HG02610 (cell line): ENCODE data around the gene ZNF385B.
"Not testable (repeated sequence)": the region's sequence is repeated elsewhere in the genome, so short reads cannot be mapped to it uniquely, and the experiment has no call there.

Experiments
- ATAC-seq: cut with Tn5 transposase; IDR thresholded peaks from one replicate; pipeline ENCODE4 v1.9.1; 2021; ENCODE audit warnings: mild to moderate bottlenecking, moderate library complexity; ENCODE audit not compliant: unreplicated experiment

Gene ZNF385B

DNA sequence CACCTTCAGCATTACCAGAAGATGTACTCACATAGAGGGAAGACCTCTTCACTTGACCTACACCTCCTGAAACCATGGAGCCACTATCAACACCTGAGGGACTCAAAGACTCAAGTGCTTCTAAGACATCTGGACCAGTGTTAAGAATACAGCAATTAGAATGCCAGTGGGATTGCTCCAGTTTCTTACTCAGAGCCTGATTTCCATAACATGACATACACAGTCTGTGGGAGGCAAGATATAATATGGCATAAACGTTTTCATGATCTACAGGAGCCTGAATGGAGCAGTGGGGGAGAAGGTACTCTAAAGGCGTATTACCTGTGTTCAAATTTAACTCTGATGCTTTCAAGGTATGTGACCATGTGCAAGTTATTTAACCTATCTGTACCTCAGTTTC is 57.2 kb downstream of the ZNF385B start:
- no peak for ATAC-seq

GRCh38 chr2:179802051-179802882 is 59.1 kb downstream of the ZNF385B start:
- ATAC-seq: no peak

DNA sequence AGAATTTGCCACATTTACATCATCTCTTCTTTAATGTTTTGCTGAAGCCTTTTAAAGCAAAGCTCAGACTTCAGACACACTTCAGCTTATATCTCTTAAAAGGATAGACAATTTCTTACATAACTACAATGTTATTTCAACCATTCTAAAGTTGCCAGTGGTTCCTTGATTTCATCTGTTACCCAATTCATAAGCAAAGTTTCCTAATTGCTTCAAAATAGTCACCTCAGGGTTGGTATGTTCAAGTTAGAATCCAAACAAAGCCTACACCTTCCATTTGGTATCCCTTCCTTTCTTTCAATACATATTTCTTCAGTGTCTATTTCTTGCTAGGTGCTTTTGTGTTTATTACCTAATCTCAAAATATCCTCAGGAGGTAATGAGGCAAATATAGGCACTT is 60.6 kb downstream of the ZNF385B start:
- ATAC-seq: no peak

GRCh38 chr2:179796213-179797007 is 65.0 kb downstream of the ZNF385B start:
- no peak for ATAC-seq

GRCh38 chr2:179793902-179794301 is 67.5 kb downstream of the ZNF385B start:
- no peak for ATAC-seq

- ATAC-seq: no peak
Measured at GRCh38 chr2:179793238-179793637, 68.2 kb downstream of the ZNF385B start.

DNA sequence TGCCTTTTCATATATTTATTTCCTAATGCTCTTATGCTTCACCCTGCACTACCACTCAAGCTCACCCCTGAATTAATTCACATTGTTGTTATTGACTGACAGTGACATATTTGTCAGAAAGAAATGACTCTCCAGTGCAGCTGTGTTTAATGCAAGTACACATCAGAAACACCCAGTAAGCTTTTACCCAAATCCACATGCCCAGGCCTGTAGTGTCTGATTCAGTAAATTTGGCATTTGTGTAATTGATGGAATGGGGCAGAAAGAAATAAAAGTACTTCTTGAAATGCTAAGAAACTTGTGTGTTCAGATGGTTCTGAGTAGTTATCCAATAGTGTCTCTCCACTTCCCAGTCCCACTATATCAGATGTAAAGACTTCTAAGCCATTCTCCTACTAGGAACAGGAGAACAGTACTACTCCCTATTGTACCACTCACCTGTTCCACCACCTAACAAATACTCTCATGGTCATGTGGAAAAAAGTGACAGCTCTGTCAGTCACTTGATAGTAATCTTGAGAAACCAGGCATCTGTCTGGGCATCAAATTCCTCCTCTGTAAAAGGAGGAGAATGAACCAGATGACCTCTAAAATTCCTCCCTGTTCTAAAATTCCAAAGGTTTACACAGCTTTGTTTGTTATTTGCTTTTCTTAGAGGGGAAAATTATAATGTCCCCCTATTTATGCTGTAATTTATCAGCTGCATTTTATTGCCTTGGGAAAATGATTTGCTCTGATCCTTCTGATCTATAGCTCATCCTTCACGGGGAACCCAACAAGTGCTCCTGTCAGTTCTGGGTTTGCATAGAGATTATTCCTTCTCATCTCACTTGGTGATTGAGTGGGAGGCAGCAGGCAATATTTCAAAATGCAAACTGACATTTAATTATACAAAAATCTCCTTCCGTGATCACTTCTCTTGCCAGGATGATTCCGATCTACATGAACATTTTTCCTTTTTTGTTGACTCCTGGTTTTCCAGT is 70.9 kb downstream of the ZNF385B start:
- ATAC-seq: no peak

DNA sequence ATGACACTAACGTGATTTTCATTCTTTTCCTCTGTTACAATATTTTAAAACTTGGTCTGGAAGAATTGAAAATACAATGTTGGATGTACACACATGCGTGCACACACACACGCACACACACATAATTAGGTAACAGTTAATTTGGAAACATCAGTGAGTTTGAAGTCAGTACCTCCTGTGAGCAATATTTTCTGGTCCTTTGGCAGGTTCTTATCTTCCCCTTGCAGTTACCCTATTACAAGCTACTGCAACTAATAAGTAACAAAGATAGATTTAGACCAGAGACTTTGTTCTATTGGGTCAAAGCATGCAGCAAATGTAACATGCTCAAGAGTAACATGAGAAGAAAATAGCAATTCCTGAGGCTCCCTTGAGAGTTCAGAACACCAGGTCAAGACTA is 73.3 kb downstream of the ZNF385B start:
- ATAC-seq: no peak

DNA sequence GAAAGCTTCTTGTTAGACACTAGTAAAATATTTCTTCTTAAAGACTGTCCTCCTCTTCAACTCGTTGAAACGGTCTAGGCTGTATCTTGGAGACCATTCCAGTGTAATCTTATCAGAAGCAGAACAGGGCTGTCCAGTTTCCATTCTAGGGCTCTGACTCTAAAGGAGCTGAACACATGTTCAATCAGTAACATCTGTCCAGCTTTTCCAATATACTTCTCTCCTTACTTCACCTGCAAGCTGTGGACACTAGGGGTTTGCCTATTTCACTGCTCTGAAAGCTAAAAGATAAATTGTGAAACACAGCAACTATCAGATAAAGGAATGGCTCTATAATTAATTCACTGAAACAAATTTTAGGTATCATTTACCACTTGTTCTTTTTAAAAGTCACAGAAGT is 73.8 kb downstream of the ZNF385B start:
- ATAC-seq: no peak

- ATAC-seq: no peak
Measured at GRCh38 chr2:179785902-179786301, 75.5 kb downstream of the ZNF385B start.

- not testable (repeated sequence) for ATAC-seq
Measured at GRCh38 chr2:179782346-179782745, 79.1 kb downstream of the ZNF385B start.

DNA sequence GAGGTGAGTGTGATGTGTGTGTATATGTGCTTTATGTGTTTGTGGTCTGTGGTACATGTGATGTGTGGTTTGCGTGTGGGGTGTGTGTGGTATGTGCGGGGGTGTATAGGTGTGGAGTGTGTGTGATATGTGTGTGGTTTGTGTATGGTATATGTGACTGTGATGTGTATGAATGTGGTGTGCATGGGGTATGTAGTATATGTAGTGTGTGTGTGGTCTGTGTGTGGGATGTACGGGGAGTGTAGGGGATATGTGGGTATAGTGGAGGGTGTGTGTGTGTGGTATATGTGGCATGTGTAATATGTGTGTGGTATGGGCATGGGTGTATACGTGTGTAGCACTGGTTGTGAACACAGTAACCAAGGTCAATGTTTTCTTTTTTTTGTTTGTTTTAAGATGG is 87.4 kb downstream of the ZNF385B start:
- ATAC-seq: no peak

DNA sequence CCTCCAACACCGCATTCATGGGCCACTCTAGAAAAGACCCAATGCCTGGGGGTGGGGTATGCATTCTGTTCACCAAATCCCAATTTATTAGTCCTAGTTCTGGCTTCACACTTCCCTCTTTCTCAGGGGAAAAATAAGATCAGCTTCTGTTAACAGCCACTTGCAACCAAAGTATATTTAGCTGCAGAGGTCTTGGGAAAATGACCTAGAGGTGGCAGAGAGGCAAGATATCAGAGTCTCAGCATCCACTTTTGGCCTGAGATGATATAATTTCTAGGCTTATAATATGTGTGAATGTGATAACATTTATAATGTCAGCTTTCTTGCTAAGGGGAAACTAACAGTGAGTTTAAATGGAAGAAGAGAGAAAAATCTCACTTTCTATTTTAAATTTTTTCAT is 89.1 kb downstream of the ZNF385B start:
- no peak for ATAC-seq

DNA sequence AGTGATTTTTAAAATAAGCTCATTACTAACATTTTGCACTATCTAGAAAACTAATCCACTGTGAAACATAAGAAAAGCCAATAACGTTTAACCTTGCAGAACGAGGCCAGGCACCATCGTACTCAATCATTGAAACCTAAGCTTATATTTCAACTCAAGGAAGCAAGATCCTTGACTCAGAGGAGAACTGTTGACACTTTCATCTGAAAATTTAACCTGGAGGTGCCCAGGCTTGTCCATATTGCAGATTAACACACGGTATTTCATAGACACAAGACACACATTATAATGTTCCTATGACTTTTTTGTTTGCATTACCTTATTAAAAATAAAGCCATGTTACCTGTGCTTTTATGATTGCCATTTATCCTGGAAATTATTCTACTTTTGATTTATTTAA is 89.6 kb downstream of the ZNF385B start:
- ATAC-seq: no peak

DNA sequence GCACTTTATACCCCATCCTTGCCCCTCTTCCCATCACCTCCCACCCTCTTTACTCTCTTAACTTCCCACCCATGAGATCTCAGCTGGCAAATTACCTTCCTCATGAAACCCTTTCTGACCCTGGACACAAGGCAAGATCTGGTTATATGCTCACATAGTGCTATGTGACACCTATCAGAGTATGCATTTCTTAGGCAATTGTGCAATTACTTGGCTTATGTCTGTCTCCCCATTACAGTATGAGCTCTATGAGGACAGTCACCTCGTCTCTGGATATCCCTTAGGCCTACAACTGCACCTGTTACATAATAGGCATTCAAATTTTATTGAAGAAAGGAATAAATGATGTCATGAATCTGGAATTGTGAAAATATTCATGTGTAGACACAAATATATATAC is 91.4 kb downstream of the ZNF385B start:
- ATAC-seq: no peak

- ATAC-seq: no peak
Measured at GRCh38 chr2:179769323-179769722, 92.1 kb downstream of the ZNF385B start.

- no peak for ATAC-seq
Measured at GRCh38 chr2:179768765-179769164, 92.6 kb downstream of the ZNF385B start.

DNA sequence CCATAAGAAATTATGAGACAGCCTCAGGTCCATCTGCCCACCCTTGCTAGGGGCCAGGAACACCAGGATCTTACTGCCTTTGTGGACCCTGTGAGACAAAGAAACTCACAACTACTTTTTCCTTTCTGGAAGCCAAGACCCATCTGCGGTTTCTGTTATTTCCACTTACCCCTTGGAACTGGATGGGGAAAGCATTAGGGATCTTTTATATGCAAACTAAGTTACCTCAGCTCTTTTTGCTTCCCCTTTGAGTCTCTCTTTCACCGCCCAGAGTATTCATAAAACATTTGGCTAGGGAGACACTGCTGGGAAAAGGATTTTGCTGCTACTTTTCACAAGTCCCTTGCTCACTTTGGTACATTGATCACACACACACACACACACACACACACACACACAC is 95.7 kb downstream of the ZNF385B start:
- no peak for ATAC-seq

DNA sequence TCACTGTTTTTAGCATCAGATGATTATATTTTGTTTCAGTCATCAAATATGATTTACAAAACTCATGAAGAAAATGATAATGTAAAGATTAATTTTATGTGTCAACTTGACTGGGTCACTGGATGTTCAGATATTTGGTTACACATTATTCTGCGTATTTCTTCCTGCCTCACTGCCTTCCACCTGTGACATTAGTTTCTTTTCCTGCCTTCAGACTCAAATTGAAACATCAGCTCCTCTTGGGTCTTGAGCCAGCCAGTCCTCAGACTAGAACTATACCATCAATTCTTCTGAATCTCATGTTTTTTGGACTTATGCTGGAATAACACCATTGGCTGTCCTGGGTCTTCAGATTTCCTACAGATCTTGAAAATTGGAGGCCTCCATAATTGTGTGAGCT is 96.7 kb downstream of the ZNF385B start:
- ATAC-seq: peak; percentile 80

- no peak for ATAC-seq
Measured at GRCh38 chr2:179758636-179759035, 102.8 kb downstream of the ZNF385B start.
